Progenitor cell of endocrine pancreas (in vitro differentiated cells): ENCODE results near the gene KCNQ5. TPM values are rescaled to one million over a fixed set of nuclear protein-coding genes. Genes with fewer than 3 reads are reported as not detected.

ENCODE experiments used
- DNase-seq: peaks from one replicate; pipeline ENCODE4 v3.0.0; 2021; ENCODE audit warnings: low spot score; ENCODE audit not compliant: unreplicated experiment
- H3K27ac Mint-ChIP-seq: 2 replicates; pipeline ENCODE4 v1.8.0; 2021; ENCODE audit warnings: mild to moderate bottlenecking, moderate library complexity, mixed read lengths
- H3K27me3 Mint-ChIP-seq: 2 replicates; pipeline ENCODE4 v1.8.0; 2021; ENCODE audit warnings: mixed read lengths
- H3K36me3 Mint-ChIP-seq: 2 replicates; pipeline ENCODE4 v1.8.0; 2022; ENCODE audit warnings: mixed read lengths; ENCODE audit not compliant: insufficient read depth
- H3K4me1 Mint-ChIP-seq: 2 replicates; pipeline ENCODE4 v1.8.0; 2021; ENCODE audit warnings: low read depth, mixed read lengths
- H3K4me3 Mint-ChIP-seq: 2 replicates; pipeline ENCODE4 v1.8.0; 2021; ENCODE audit warnings: low read depth, mild to moderate bottlenecking, moderate library complexity, mixed read lengths
- H3K9me3 Mint-ChIP-seq: 2 replicates; pipeline ENCODE4 v1.8.0; 2021; ENCODE audit warnings: low read depth, mixed read lengths
- total RNA-seq: library from RNA; stranded (reverse); gene quantifications from 2 replicates; pipeline ENCODE4 v1.2.1, GENCODE V29; 2021
- TF ChIP-seq, protein P1 (sequence below): fragments of 200-600 bp; sonication (generic); IDR thresholded peaks from one replicate; pipeline ENCODE4 v1.5.0; 2021; ENCODE audit warnings: antibody characterized with exemption, mild to moderate bottlenecking; ENCODE audit not compliant: unreplicated experiment

Gene KCNQ5
- total RNA-seq, 1 donor from 2014 or later, result 1.0 TPM

- DNase-seq, result no peak
- Mint-ChIP-seq H3K4me3 (no peak overlapping the region), H3K36me3 (no peaks in the 10 kb centered on the region), H3K9me3 (no peaks in the 10 kb centered on the region), H3K27ac (no peak overlapping the region), H3K4me1 (peaks cover 1% of the 10 kb centered on the region), H3K27me3 (no peaks in the 10 kb centered on the region)
- TF ChIP-seq, protein P1, sequence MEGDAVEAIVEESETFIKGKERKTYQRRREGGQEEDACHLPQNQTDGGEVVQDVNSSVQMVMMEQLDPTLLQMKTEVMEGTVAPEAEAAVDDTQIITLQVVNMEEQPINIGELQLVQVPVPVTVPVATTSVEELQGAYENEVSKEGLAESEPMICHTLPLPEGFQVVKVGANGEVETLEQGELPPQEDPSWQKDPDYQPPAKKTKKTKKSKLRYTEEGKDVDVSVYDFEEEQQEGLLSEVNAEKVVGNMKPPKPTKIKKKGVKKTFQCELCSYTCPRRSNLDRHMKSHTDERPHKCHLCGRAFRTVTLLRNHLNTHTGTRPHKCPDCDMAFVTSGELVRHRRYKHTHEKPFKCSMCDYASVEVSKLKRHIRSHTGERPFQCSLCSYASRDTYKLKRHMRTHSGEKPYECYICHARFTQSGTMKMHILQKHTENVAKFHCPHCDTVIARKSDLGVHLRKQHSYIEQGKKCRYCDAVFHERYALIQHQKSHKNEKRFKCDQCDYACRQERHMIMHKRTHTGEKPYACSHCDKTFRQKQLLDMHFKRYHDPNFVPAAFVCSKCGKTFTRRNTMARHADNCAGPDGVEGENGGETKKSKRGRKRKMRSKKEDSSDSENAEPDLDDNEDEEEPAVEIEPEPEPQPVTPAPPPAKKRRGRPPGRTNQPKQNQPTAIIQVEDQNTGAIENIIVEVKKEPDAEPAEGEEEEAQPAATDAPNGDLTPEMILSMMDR, result no peak
Observed at GRCh38 chr6:72793641-72794395, 172.0 kb downstream of the KCNQ5 start.

DNA sequence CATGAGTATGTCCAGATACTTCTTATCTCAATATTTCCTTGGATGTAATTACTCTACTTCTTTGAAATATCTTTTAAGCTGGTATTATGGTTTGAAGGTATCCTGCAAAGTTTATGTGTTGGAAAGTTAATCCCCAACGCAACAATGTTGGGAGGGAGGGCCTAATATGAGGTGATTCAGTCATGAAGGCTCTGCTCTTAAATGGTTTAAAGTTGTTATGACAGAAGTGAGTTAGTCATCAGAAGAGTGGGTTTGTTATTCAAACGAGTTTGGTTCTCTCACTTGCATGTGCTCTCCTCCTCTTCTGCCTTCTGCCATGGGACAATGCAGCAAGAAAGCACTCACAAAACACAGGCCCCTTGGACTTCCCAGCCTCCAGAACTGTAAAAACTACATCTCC is 176.3 kb downstream of the KCNQ5 start:
- DNase-seq, result no peak
- TF ChIP-seq, protein P1, result no peak

DNA sequence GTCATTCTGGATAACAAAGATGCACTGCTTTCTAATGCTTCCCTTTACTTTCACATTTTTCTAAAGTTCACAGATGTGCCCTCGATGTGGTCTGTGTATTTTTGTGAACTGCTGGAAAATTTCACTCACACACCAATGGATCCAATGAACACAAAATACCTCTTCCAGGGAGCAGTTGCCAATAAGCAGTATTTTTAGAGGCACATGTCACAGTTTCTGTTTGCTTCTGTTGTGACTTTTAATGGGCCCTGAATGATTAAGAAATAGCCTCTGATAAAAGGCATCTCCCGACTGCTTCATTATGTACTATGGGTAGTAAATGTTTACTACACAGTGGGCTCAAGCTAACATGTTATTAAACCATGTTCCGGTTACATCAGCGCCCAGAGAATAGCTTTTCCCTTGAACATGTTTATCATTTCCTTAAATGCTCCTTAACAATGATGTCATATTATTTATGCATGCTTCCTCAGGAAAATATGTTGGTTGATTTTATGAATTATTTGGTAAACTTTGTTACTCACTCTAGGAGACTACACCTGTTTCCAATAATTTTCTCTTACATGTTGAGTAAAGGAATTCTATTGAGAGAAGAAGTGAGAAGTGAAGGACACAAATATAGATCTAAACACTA is 188.0 kb downstream of the KCNQ5 start:
- no peak overlapping the region for H3K27ac Mint-ChIP-seq
- H3K4me3 Mint-ChIP-seq, result no peak overlapping the region
- TF ChIP-seq, protein P1, result no peak
- H3K36me3 Mint-ChIP-seq, result no peaks in the 10 kb centered on the region
- DNase-seq, result no peak
- H3K4me1 Mint-ChIP-seq, result no peaks in the 10 kb centered on the region
- no peaks in the 10 kb centered on the region for H3K27me3 Mint-ChIP-seq
- H3K9me3 Mint-ChIP-seq, result no peaks in the 10 kb centered on the region

More for the DNA sequence above, 176.3 kb downstream of the KCNQ5 start:
- H3K36me3 Mint-ChIP-seq, result no peaks in the 10 kb centered on the region
- H3K27ac Mint-ChIP-seq, result no peak overlapping the region
- peaks cover 3% of the 10 kb centered on the region for H3K9me3 Mint-ChIP-seq
- no peak overlapping the region for H3K4me3 Mint-ChIP-seq
- no peaks in the 10 kb centered on the region for H3K27me3 Mint-ChIP-seq
- H3K4me1 Mint-ChIP-seq, result peaks cover 5% of the 10 kb centered on the region

DNA sequence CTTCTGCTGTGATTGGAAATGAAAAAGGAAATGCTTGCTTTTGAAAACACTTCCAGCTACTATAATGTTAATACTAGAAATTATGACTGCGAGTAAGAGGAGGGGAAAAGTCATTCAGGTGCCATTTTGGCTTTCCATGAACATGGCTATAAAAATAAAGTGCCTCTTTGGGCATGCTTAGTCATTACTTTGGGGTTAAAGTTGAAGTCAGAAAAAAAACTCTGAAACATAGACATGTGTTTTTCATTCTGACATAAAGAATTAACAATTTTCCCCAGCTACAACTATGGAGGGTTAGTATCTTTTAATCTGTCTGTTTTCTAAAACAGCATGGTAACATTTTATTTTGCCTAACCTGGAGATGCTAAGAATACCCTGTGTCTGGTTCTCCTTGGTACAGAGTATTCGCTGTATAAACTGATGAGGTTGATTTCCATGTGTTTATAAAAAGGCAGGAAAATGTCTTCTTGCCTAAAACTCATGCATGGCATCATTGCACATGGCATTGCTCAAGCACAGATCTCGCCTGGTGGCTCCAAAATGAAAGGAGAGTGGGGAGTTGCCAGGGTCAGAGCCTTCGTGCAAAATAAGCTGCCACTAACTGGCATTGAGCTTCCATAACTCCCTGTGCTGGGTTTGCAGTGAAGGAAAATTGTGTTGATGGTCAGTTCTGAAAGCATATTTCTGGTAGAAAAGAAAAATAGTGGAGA is 188.9 kb downstream of the KCNQ5 start:
- no peak for DNase-seq
- Mint-ChIP-seq H3K27ac (no peak overlapping the region), H3K27me3 (no peaks in the 10 kb centered on the region), H3K4me1 (no peaks in the 10 kb centered on the region), H3K9me3 (no peaks in the 10 kb centered on the region), H3K4me3 (no peak overlapping the region), H3K36me3 (no peaks in the 10 kb centered on the region)
- TF ChIP-seq, protein P1, result no peak

DNA sequence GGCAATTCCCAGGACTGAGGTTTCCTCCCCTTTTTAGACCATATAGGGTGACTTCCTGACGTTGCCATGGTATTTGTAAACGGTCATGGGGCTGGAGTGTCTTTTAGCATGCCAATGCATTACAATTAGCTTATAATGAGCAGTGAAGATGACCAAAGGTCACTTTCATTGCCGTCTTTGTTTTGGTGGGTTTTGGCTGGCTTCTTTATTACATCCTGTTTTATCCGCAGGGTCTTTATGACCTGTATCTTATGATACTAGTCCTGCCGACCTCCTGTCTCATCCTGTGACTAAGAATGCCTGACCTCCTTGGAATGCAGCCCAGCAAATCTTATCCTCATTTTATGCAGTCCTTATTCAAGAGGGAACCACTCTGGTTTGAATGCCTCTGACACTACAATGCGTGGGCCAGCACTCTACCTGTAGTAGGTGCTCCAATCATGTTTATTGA is 190.1 kb downstream of the KCNQ5 start:
- Mint-ChIP-seq H3K4me1 (no peaks in the 10 kb centered on the region), H3K9me3 (no peaks in the 10 kb centered on the region), H3K4me3 (no peak overlapping the region), H3K36me3 (no peaks in the 10 kb centered on the region), H3K27ac (no peak overlapping the region), H3K27me3 (no peaks in the 10 kb centered on the region)
- no peak for DNase-seq
- TF ChIP-seq, protein P1, result no peak
